ENCODE results near the gene KPRP. TPM values are rescaled to one million over a fixed set of nuclear protein-coding genes. Genes with fewer than 3 reads are reported as not detected.

KPRP gene
- total RNA-seq = not detected in 2 replicates
- long read RNA-seq = 0 reads

GRCh38 chr1:152757747-152758146, at the start of gene KPRP:
Gene KPRP (plus strand): TSS chr1:152758025. CDS start chr1:152759589, 1,564 bp downstream.
- Mint-ChIP-seq H3K9me3 (ENCODE audit: unreplicated experiment) (peaks cover 33% of the 10 kb centered on the region), H3K36me3 (ENCODE audit: unreplicated experiment) (no peaks in the 10 kb centered on the region), H3K27me3 (ENCODE audit: unreplicated experiment) (no peaks in the 10 kb centered on the region), H3K4me3 (ENCODE audit: unreplicated experiment) (no peak within 1 kb of the TSS), H3K27ac (ENCODE audit: unreplicated experiment) (no peak within 1 kb of the TSS), H3K4me1 (ENCODE audit: unreplicated experiment) (no peaks in the 10 kb centered on the region)
- no peak for TF ChIP-seq CTCF (IDR thresholded peaks at IDR 0.05)
- DNase-seq (ENCODE audit: extremely low spot score, unreplicated experiment) = no peak

GRCh38 chr1:152718238-152718637, 39.6 kb upstream of the KPRP start:
- H3K27me3 Mint-ChIP-seq (ENCODE audit: unreplicated experiment) = no peaks in the 10 kb centered on the region
- H3K4me3 Mint-ChIP-seq (ENCODE audit: unreplicated experiment) = no peak overlapping the region
- H3K9me3 Mint-ChIP-seq (ENCODE audit: unreplicated experiment) = peaks cover 27% of the 10 kb centered on the region
- no peaks in the 10 kb centered on the region for H3K36me3 Mint-ChIP-seq (ENCODE audit: unreplicated experiment)
- TF ChIP-seq CTCF (IDR thresholded peaks at IDR 0.05) = no peak
- H3K4me1 Mint-ChIP-seq (ENCODE audit: unreplicated experiment) = no peaks in the 10 kb centered on the region
- no peak overlapping the region for H3K27ac Mint-ChIP-seq (ENCODE audit: unreplicated experiment)
- no peak for DNase-seq (ENCODE audit: extremely low spot score, unreplicated experiment)

- no peak overlapping the region for H3K4me3 Mint-ChIP-seq (ENCODE audit: unreplicated experiment)
- no peaks in the 10 kb centered on the region for H3K27me3 Mint-ChIP-seq (ENCODE audit: unreplicated experiment)
- no peak for TF ChIP-seq CTCF (IDR thresholded peaks at IDR 0.05)
- DNase-seq (ENCODE audit: extremely low spot score, unreplicated experiment) = no peak
- no peaks in the 10 kb centered on the region for H3K9me3 Mint-ChIP-seq (ENCODE audit: unreplicated experiment)
- no peaks in the 10 kb centered on the region for H3K4me1 Mint-ChIP-seq (ENCODE audit: unreplicated experiment)
- no peak overlapping the region for H3K27ac Mint-ChIP-seq (ENCODE audit: unreplicated experiment)
- no peaks in the 10 kb centered on the region for H3K36me3 Mint-ChIP-seq (ENCODE audit: unreplicated experiment)
These were observed 32.6 kb upstream of the KPRP start for GRCh38 chr1:152725261-152725660.

- H3K27ac Mint-ChIP-seq (ENCODE audit: unreplicated experiment) = no peak overlapping the region
- H3K36me3 Mint-ChIP-seq (ENCODE audit: unreplicated experiment) = no peaks in the 10 kb centered on the region
- no peak overlapping the region for H3K4me3 Mint-ChIP-seq (ENCODE audit: unreplicated experiment)
- no peak for DNase-seq (ENCODE audit: extremely low spot score, unreplicated experiment)
- TF ChIP-seq CTCF (IDR thresholded peaks at IDR 0.05) = no peak
- H3K27me3 Mint-ChIP-seq (ENCODE audit: unreplicated experiment) = no peaks in the 10 kb centered on the region
- H3K4me1 Mint-ChIP-seq (ENCODE audit: unreplicated experiment) = no peaks in the 10 kb centered on the region
- no peaks in the 10 kb centered on the region for H3K9me3 Mint-ChIP-seq (ENCODE audit: unreplicated experiment)
These were observed 28.8 kb upstream of the KPRP start for GRCh38 chr1:152728986-152729385.

- H3K4me1 Mint-ChIP-seq (ENCODE audit: unreplicated experiment) = no peaks in the 10 kb centered on the region
- H3K27ac Mint-ChIP-seq (ENCODE audit: unreplicated experiment) = no peak overlapping the region
- H3K27me3 Mint-ChIP-seq (ENCODE audit: unreplicated experiment) = no peaks in the 10 kb centered on the region
- H3K9me3 Mint-ChIP-seq (ENCODE audit: unreplicated experiment) = peaks cover 20% of the 10 kb centered on the region
- no peak for DNase-seq (ENCODE audit: extremely low spot score, unreplicated experiment)
- no peak overlapping the region for H3K4me3 Mint-ChIP-seq (ENCODE audit: unreplicated experiment)
- no peaks in the 10 kb centered on the region for H3K36me3 Mint-ChIP-seq (ENCODE audit: unreplicated experiment)
- no peak for TF ChIP-seq CTCF (IDR thresholded peaks at IDR 0.05)
These were observed 22.2 kb upstream of the KPRP start for GRCh38 chr1:152735648-152736047.

All from osteocyte (in vitro differentiated cells).